Activated CD4-positive, alpha-beta T cell treated with anti-CD3 and anti-CD28 coated beads, Interleukin-2, amount 50 U/mL, for 16 hours (primary cell): ENCODE results near the gene MAL.
"Not testable (repeated sequence)": the region's sequence is repeated elsewhere in the genome, so short reads cannot be mapped to it uniquely, and the experiment has no call there.

ENCODE experiments used
- DNase-seq: peaks from one replicate; pipeline ENCODE4 v3.0.0-alpha.2; 2020

Gene MAL

GRCh38 chr2:95036596-95037383 is 11.3 kb downstream of the MAL start:
- DNase-seq, result no peak

GRCh38 chr2:95037384-95037839 is 11.9 kb downstream of the MAL start:
- no peak for DNase-seq

- not testable (repeated sequence) for DNase-seq
Observed at GRCh38 chr2:95037841-95038585, 12.5 kb downstream of the MAL start.

- DNase-seq, result no peak
Observed at GRCh38 chr2:95038635-95039298, 13.3 kb downstream of the MAL start.

GRCh38 chr2:95039363-95039762 is 13.9 kb downstream of the MAL start:
- no peak for DNase-seq

GRCh38 chr2:95039978-95040377 is 14.5 kb downstream of the MAL start:
- no peak for DNase-seq

GRCh38 chr2:95040426-95040825 is 14.9 kb downstream of the MAL start:
- DNase-seq, result no peak

GRCh38 chr2:95041060-95041823 is 15.7 kb downstream of the MAL start:
- no peak for DNase-seq

- no peak for DNase-seq
Observed at GRCh38 chr2:95041824-95042442, 16.4 kb downstream of the MAL start.

GRCh38 chr2:95042472-95043271 is 17.2 kb downstream of the MAL start:
- DNase-seq, result no peak

GRCh38 chr2:95043300-95044093 is 18.0 kb downstream of the MAL start:
- no peak for DNase-seq

- no peak for DNase-seq
Observed at GRCh38 chr2:95044601-95045000, 19.1 kb downstream of the MAL start.

GRCh38 chr2:95046371-95047112 is 21.0 kb downstream of the MAL start:
- DNase-seq, result no peak

GRCh38 chr2:95047629-95048510 is 22.4 kb downstream of the MAL start:
- no peak for DNase-seq

- no peak for DNase-seq
Observed at GRCh38 chr2:95048825-95049682, 23.5 kb downstream of the MAL start.

- DNase-seq, result no peak
Observed at GRCh38 chr2:95049683-95049955, 24.1 kb downstream of the MAL start.

GRCh38 chr2:95049961-95050360 is 24.5 kb downstream of the MAL start:
- DNase-seq, result no peak
